ENCODE measurements around the gene CMSS1. TPM values are rescaled to one million over a fixed set of nuclear protein-coding genes. Genes with fewer than 3 reads are reported as not detected.
A peak's percentile ranks its signal among the peaks of the same experiment; 100 is the strongest.

The CMSS1 gene
- total RNA-seq, 1 donor from 2014 or later, result 35.7 TPM

- TF ChIP-seq CTCF (IDR thresholded peaks at IDR 0.05; ENCODE audit: unreplicated experiment), result no peak
- DNase-seq (ENCODE audit: low spot score, unreplicated experiment), result no peak
- no peaks in the 10 kb centered on the region for H3K4me1 Mint-ChIP-seq (ENCODE audit: low read depth)
- no peak overlapping the region for H3K4me3 Mint-ChIP-seq (ENCODE audit: low read depth)
- H3K27me3 Mint-ChIP-seq, result no peaks in the 10 kb centered on the region
- peaks cover 8% of the 10 kb centered on the region for H3K36me3 Mint-ChIP-seq (ENCODE audit: insufficient read depth)
- peaks cover 18% of the 10 kb centered on the region for H3K9me3 Mint-ChIP-seq (ENCODE audit: low read depth)
- H3K27ac Mint-ChIP-seq, result no peak overlapping the region
Measured at GRCh38 chr3:99990179-99990578, 172.5 kb downstream of the CMSS1 start.

GRCh38 chr3:99997293-99997692, 179.6 kb downstream of the CMSS1 start:
- Mint-ChIP-seq H3K27ac (no peak overlapping the region), H3K4me1 (ENCODE audit: low read depth) (peaks cover 6% of the 10 kb centered on the region), H3K27me3 (no peaks in the 10 kb centered on the region), H3K9me3 (ENCODE audit: low read depth) (peaks cover 30% of the 10 kb centered on the region), H3K36me3 (ENCODE audit: insufficient read depth) (peaks cover 17% of the 10 kb centered on the region), H3K4me3 (ENCODE audit: low read depth) (no peak overlapping the region)
- no peak for DNase-seq (ENCODE audit: low spot score, unreplicated experiment)
- no peak for TF ChIP-seq CTCF (IDR thresholded peaks at IDR 0.05; ENCODE audit: unreplicated experiment)

GRCh38 chr3:99999536-99999935, 181.9 kb downstream of the CMSS1 start:
- peaks cover 11% of the 10 kb centered on the region for H3K36me3 Mint-ChIP-seq (ENCODE audit: insufficient read depth)

GRCh38 chr3:100001083-100001482, 183.4 kb downstream of the CMSS1 start:
- no peak overlapping the region for H3K27ac Mint-ChIP-seq
- H3K36me3 Mint-ChIP-seq (ENCODE audit: insufficient read depth), result peaks cover 6% of the 10 kb centered on the region
- no peak for DNase-seq (ENCODE audit: low spot score, unreplicated experiment)
- H3K27me3 Mint-ChIP-seq, result no peaks in the 10 kb centered on the region
- peaks cover 6% of the 10 kb centered on the region for H3K9me3 Mint-ChIP-seq (ENCODE audit: low read depth)
- no peak for TF ChIP-seq CTCF (IDR thresholded peaks at IDR 0.05; ENCODE audit: unreplicated experiment)
- no peak overlapping the region for H3K4me3 Mint-ChIP-seq (ENCODE audit: low read depth)
- peaks cover 35% of the 10 kb centered on the region for H3K4me1 Mint-ChIP-seq (ENCODE audit: low read depth)

More at GRCh38 chr3:99999536-99999935, 181.9 kb downstream of the CMSS1 start:
- H3K27me3 Mint-ChIP-seq, result no peaks in the 10 kb centered on the region
- peaks cover 17% of the 10 kb centered on the region for H3K9me3 Mint-ChIP-seq (ENCODE audit: low read depth)
- H3K4me1 Mint-ChIP-seq (ENCODE audit: low read depth), result peaks cover 27% of the 10 kb centered on the region
- no peak for TF ChIP-seq CTCF (IDR thresholded peaks at IDR 0.05; ENCODE audit: unreplicated experiment)
- DNase-seq (ENCODE audit: low spot score, unreplicated experiment), result no peak
- no peak overlapping the region for H3K27ac Mint-ChIP-seq
- no peak overlapping the region for H3K4me3 Mint-ChIP-seq (ENCODE audit: low read depth)

- Mint-ChIP-seq H3K27me3 (no peaks in the 10 kb centered on the region), H3K27ac (peak overlapping the region; percentile 73), H3K9me3 (ENCODE audit: low read depth) (peaks cover 2% of the 10 kb centered on the region), H3K4me3 (ENCODE audit: low read depth) (no peak overlapping the region), H3K36me3 (ENCODE audit: insufficient read depth) (peaks cover 3% of the 10 kb centered on the region), H3K4me1 (ENCODE audit: low read depth) (peaks cover 41% of the 10 kb centered on the region)
- no peak for TF ChIP-seq CTCF (IDR thresholded peaks at IDR 0.05; ENCODE audit: unreplicated experiment)
- DNase-seq (ENCODE audit: low spot score, unreplicated experiment), result no peak
Measured at GRCh38 chr3:100001526-100002270, 184.0 kb downstream of the CMSS1 start.

All from progenitor cell of endocrine pancreas (in vitro differentiated cells).